COLO829 (cell line): ENCODE results near the gene UVSSA.
"Not testable (repeated sequence)": the region's sequence is repeated elsewhere in the genome, so short reads cannot be mapped to it uniquely, and the experiment has no call there.

Source experiments
- DNase-seq: peaks from one replicate; pipeline ENCODE4 v3.0.0; 2012; ENCODE audit warnings: low spot score

The UVSSA gene

GRCh38 chr4:1364748-1365147 lies 17.7 kb downstream of the UVSSA start:
- DNase-seq, result no peak

GRCh38 chr4:1365271-1366178 lies 18.5 kb downstream of the UVSSA start:
- no peak for DNase-seq

- DNase-seq, result no peak
Observed at GRCh38 chr4:1366371-1367229, 19.6 kb downstream of the UVSSA start.

GRCh38 chr4:1367230-1367935 lies 20.4 kb downstream of the UVSSA start:
- no peak for DNase-seq

GRCh38 chr4:1367936-1368289 lies 20.9 kb downstream of the UVSSA start:
- DNase-seq, result no peak

- DNase-seq, result no peak
Observed at GRCh38 chr4:1368421-1369090, 21.5 kb downstream of the UVSSA start.

GRCh38 chr4:1369091-1369450 lies 22.1 kb downstream of the UVSSA start:
- no peak for DNase-seq

- no peak for DNase-seq
Observed at GRCh38 chr4:1369479-1370079, 22.6 kb downstream of the UVSSA start.

GRCh38 chr4:1370321-1371124 lies 23.5 kb downstream of the UVSSA start:
- DNase-seq, result no peak

- no peak for DNase-seq
Observed at GRCh38 chr4:1371176-1372165, 24.5 kb downstream of the UVSSA start.

GRCh38 chr4:1372576-1372975 lies 25.6 kb downstream of the UVSSA start:
- not testable (repeated sequence) for DNase-seq

GRCh38 chr4:1373892-1374705 lies 27.1 kb downstream of the UVSSA start:
- DNase-seq, result no peak

GRCh38 chr4:1374706-1375045 lies 27.7 kb downstream of the UVSSA start:
- DNase-seq, result no peak

GRCh38 chr4:1375051-1375721 lies 28.2 kb downstream of the UVSSA start:
- DNase-seq, result no peak

GRCh38 chr4:1375761-1376322 lies 28.8 kb downstream of the UVSSA start:
- DNase-seq, result no peak

GRCh38 chr4:1376391-1376840 lies 29.4 kb downstream of the UVSSA start:
- DNase-seq, result no peak

GRCh38 chr4:1376841-1377605 lies 30.0 kb downstream of the UVSSA start:
- DNase-seq, result no peak
